Fibroblast of mammary gland (primary cell): ENCODE results near the gene ZNF543.
"Not testable (repeated sequence)": the region's sequence is repeated elsewhere in the genome, so short reads cannot be mapped to it uniquely, and the experiment has no call there.

Experiments used
- DNase-seq: peaks from one replicate; pipeline ENCODE4 v3.0.0-alpha.2; 2010; ENCODE audit warnings: low read depth
- H3K4me3 ChIP-seq: 2 replicates; pipeline ENCODE4 v1.5.1; 2011; ENCODE audit warnings: low read depth, mild to moderate bottlenecking, low read length, moderate library complexity; ENCODE audit not compliant: control insufficient read depth
- TF ChIP-seq, protein P1 (sequence below): conservative IDR thresholded peaks from 2 replicates; pipeline ENCODE4 v1.5.1; 2011; ENCODE audit warnings: low read depth, low read length, inconsistent platforms; ENCODE audit not compliant: control insufficient read depth, insufficient read depth

Gene ZNF543

GRCh38 chr19:57374179-57374578, 53.9 kb downstream of the ZNF543 start:
- no peak for DNase-seq
- TF ChIP-seq, protein P1, sequence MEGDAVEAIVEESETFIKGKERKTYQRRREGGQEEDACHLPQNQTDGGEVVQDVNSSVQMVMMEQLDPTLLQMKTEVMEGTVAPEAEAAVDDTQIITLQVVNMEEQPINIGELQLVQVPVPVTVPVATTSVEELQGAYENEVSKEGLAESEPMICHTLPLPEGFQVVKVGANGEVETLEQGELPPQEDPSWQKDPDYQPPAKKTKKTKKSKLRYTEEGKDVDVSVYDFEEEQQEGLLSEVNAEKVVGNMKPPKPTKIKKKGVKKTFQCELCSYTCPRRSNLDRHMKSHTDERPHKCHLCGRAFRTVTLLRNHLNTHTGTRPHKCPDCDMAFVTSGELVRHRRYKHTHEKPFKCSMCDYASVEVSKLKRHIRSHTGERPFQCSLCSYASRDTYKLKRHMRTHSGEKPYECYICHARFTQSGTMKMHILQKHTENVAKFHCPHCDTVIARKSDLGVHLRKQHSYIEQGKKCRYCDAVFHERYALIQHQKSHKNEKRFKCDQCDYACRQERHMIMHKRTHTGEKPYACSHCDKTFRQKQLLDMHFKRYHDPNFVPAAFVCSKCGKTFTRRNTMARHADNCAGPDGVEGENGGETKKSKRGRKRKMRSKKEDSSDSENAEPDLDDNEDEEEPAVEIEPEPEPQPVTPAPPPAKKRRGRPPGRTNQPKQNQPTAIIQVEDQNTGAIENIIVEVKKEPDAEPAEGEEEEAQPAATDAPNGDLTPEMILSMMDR, result no peak

DNA sequence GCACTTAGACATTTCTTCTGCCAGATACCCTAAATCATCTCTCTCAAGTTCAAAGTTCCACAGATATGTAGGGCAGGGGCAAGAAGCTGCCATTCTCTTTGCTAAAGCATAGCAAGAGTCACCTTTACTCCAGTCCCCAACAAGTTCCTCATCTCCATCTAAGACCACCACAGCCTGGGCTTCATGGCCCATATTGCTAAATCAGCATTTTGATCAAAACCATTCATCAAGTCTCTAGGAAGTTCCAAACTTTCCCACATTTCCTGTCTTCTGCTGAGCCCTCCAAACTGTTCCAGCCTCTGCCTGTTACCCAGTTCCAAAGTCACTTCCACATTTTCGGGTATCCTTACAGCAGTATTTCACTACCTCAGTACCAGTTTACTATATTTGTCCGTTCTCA, 54.4 kb downstream of the ZNF543 start:
- DNase-seq, H3K4me3 ChIP-seq: not testable (repeated sequence)

More at GRCh38 chr19:57374179-57374578, 53.9 kb downstream of the ZNF543 start:
- no peak overlapping the region for H3K4me3 ChIP-seq

DNA sequence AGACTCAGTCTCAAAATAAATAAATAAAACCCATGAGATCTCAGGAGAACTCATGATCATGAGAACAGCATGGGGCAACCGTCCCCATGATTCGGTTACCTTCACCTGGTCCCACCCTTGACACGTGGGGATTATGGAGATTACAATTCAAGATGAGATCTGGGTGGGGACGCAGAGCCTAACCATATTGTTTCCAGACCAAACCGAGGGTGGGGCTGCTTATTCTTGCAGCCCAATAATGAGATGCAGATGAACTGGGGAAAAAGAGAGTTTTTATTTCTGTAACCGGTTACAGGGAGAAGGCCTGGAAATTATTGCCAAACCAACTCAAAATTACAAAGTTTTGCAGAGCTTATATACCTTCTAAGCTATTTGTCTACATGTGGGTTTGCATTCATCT, 55.9 kb downstream of the ZNF543 start:
- TF ChIP-seq, protein P1, result no peak
- DNase-seq, result no peak

GRCh38 chr19:57377498-57378146, 57.4 kb downstream of the ZNF543 start:
- no peak for DNase-seq
- TF ChIP-seq, protein P1, result no peak
- H3K4me3 ChIP-seq, result no peak overlapping the region

More for the DNA sequence above, 55.9 kb downstream of the ZNF543 start:
- no peak overlapping the region for H3K4me3 ChIP-seq
